Measurements from ENCODE around the gene OR2S2. TPM values are rescaled to one million over a fixed set of nuclear protein-coding genes. Genes with fewer than 3 reads are reported as not detected.

OR2S2 gene
- total RNA-seq, 2 donors from 2014 or later = not detected

- no peak overlapping the region for H3K4me3 Mint-ChIP-seq
Observed at GRCh38 chr9:35978792-35979191, 20.8 kb upstream of the OR2S2 start.

GRCh38 chr9:35976726-35977125 lies 18.8 kb upstream of the OR2S2 start:
- no peak for ATAC-seq (replicated peaks)
- Mint-ChIP-seq H3K27ac (no peak overlapping the region), H3K27me3 (peaks cover 74% of the 10 kb centered on the region), H3K9me3 (peaks cover 15% of the 10 kb centered on the region), H3K4me1 (no peaks in the 10 kb centered on the region), H3K36me3 (ENCODE audit: low read depth) (peaks cover 5% of the 10 kb centered on the region), H3K4me3 (no peak overlapping the region)

More at GRCh38 chr9:35978792-35979191, 20.8 kb upstream of the OR2S2 start:
- no peak for ATAC-seq (replicated peaks)
- Mint-ChIP-seq H3K27ac (no peak overlapping the region), H3K4me1 (no peaks in the 10 kb centered on the region), H3K27me3 (peaks cover 68% of the 10 kb centered on the region), H3K36me3 (ENCODE audit: low read depth) (peaks cover 5% of the 10 kb centered on the region), H3K9me3 (peaks cover 15% of the 10 kb centered on the region)

GRCh38 chr9:35974800-35975199 lies 16.8 kb upstream of the OR2S2 start:
- Mint-ChIP-seq H3K27me3 (peaks cover 67% of the 10 kb centered on the region), H3K9me3 (peaks cover 15% of the 10 kb centered on the region), H3K36me3 (ENCODE audit: low read depth) (peaks cover 5% of the 10 kb centered on the region), H3K4me1 (no peaks in the 10 kb centered on the region), H3K27ac (no peak overlapping the region), H3K4me3 (no peak overlapping the region)
- ATAC-seq (replicated peaks) = no peak

GRCh38 chr9:35972093-35972492 lies 14.1 kb upstream of the OR2S2 start:
- peaks cover 5% of the 10 kb centered on the region for H3K36me3 Mint-ChIP-seq (ENCODE audit: low read depth)
- peak; percentile 38 for ATAC-seq (replicated peaks)
- peaks cover 62% of the 10 kb centered on the region for H3K27me3 Mint-ChIP-seq
- H3K27ac Mint-ChIP-seq = no peak overlapping the region
- peaks cover 15% of the 10 kb centered on the region for H3K9me3 Mint-ChIP-seq
- H3K4me1 Mint-ChIP-seq = no peaks in the 10 kb centered on the region
- H3K4me3 Mint-ChIP-seq = peak overlapping the region; percentile 30

GRCh38 chr9:35967042-35967441 lies 9.1 kb upstream of the OR2S2 start:
- Mint-ChIP-seq H3K27ac (no peak overlapping the region), H3K9me3 (no peaks in the 10 kb centered on the region), H3K4me1 (no peaks in the 10 kb centered on the region), H3K4me3 (no peak overlapping the region), H3K36me3 (ENCODE audit: low read depth) (no peaks in the 10 kb centered on the region), H3K27me3 (peaks cover 20% of the 10 kb centered on the region)
- ATAC-seq (replicated peaks) = no peak

GRCh38 chr9:35966433-35966832 lies 8.5 kb upstream of the OR2S2 start:
- peaks cover 14% of the 10 kb centered on the region for H3K27me3 Mint-ChIP-seq
- no peak overlapping the region for H3K27ac Mint-ChIP-seq
- ATAC-seq (replicated peaks) = no peak
- H3K4me3 Mint-ChIP-seq = no peak overlapping the region
- no peaks in the 10 kb centered on the region for H3K9me3 Mint-ChIP-seq
- H3K36me3 Mint-ChIP-seq (ENCODE audit: low read depth) = no peaks in the 10 kb centered on the region
- no peaks in the 10 kb centered on the region for H3K4me1 Mint-ChIP-seq

GRCh38 chr9:35965011-35965410 lies 7.1 kb upstream of the OR2S2 start:
- peaks cover 10% of the 10 kb centered on the region for H3K27me3 Mint-ChIP-seq

GRCh38 chr9:35962126-35962906 lies 4.4 kb upstream of the OR2S2 start:
- H3K4me3 Mint-ChIP-seq = no peak overlapping the region
- no peak for ATAC-seq (replicated peaks)
- H3K27me3 Mint-ChIP-seq = peaks cover 6% of the 10 kb centered on the region
- H3K4me1 Mint-ChIP-seq = no peaks in the 10 kb centered on the region
- no peaks in the 10 kb centered on the region for H3K9me3 Mint-ChIP-seq
- H3K36me3 Mint-ChIP-seq (ENCODE audit: low read depth) = no peaks in the 10 kb centered on the region
- no peak overlapping the region for H3K27ac Mint-ChIP-seq

More at GRCh38 chr9:35965011-35965410, 7.1 kb upstream of the OR2S2 start:
- H3K9me3 Mint-ChIP-seq = no peaks in the 10 kb centered on the region
- H3K36me3 Mint-ChIP-seq (ENCODE audit: low read depth) = no peaks in the 10 kb centered on the region
- H3K4me1 Mint-ChIP-seq = no peaks in the 10 kb centered on the region
- H3K4me3 Mint-ChIP-seq = no peak overlapping the region
- H3K27ac Mint-ChIP-seq = no peak overlapping the region
- ATAC-seq (replicated peaks) = no peak

GRCh38 chr9:35960039-35960655 lies 2.2 kb upstream of the OR2S2 start:
- Mint-ChIP-seq H3K27me3 (peaks cover 6% of the 10 kb centered on the region), H3K27ac (no peak overlapping the region), H3K4me3 (no peak overlapping the region), H3K4me1 (no peaks in the 10 kb centered on the region), H3K9me3 (no peaks in the 10 kb centered on the region), H3K36me3 (ENCODE audit: low read depth) (no peaks in the 10 kb centered on the region)
- no peak for ATAC-seq (replicated peaks)

GRCh38 chr9:35956651-35957050 lies 1.3 kb downstream of the OR2S2 start:
- no peaks in the 10 kb centered on the region for H3K36me3 Mint-ChIP-seq (ENCODE audit: low read depth)
- H3K27me3 Mint-ChIP-seq = peaks cover 9% of the 10 kb centered on the region
- no peak overlapping the region for H3K27ac Mint-ChIP-seq
- H3K4me1 Mint-ChIP-seq = no peaks in the 10 kb centered on the region
- H3K9me3 Mint-ChIP-seq = no peaks in the 10 kb centered on the region
- no peak for ATAC-seq (replicated peaks)
- H3K4me3 Mint-ChIP-seq = no peak overlapping the region

GRCh38 chr9:35954942-35955546 lies 2.9 kb downstream of the OR2S2 start:
- no peaks in the 10 kb centered on the region for H3K9me3 Mint-ChIP-seq
- H3K4me1 Mint-ChIP-seq = no peaks in the 10 kb centered on the region
- peaks cover 9% of the 10 kb centered on the region for H3K27me3 Mint-ChIP-seq
- no peak overlapping the region for H3K27ac Mint-ChIP-seq
- H3K4me3 Mint-ChIP-seq = no peak overlapping the region
- no peaks in the 10 kb centered on the region for H3K36me3 Mint-ChIP-seq (ENCODE audit: low read depth)
- peak; percentile 71 for ATAC-seq (replicated peaks)

GRCh38 chr9:35952526-35953191 lies 5.3 kb downstream of the OR2S2 start:
- ATAC-seq (replicated peaks) = no peak

GRCh38 chr9:35951736-35952135 lies 6.2 kb downstream of the OR2S2 start:
- peaks cover 3% of the 10 kb centered on the region for H3K27me3 Mint-ChIP-seq
- ATAC-seq (replicated peaks) = no peak
- no peaks in the 10 kb centered on the region for H3K9me3 Mint-ChIP-seq
- no peaks in the 10 kb centered on the region for H3K36me3 Mint-ChIP-seq (ENCODE audit: low read depth)
- H3K27ac Mint-ChIP-seq = no peak overlapping the region
- no peak overlapping the region for H3K4me3 Mint-ChIP-seq
- peaks cover 9% of the 10 kb centered on the region for H3K4me1 Mint-ChIP-seq

More at GRCh38 chr9:35952526-35953191, 5.3 kb downstream of the OR2S2 start:
- no peaks in the 10 kb centered on the region for H3K9me3 Mint-ChIP-seq
- H3K27ac Mint-ChIP-seq = no peak overlapping the region
- H3K36me3 Mint-ChIP-seq (ENCODE audit: low read depth) = no peaks in the 10 kb centered on the region
- peaks cover 9% of the 10 kb centered on the region for H3K4me1 Mint-ChIP-seq
- H3K4me3 Mint-ChIP-seq = no peak overlapping the region
- peaks cover 6% of the 10 kb centered on the region for H3K27me3 Mint-ChIP-seq

GRCh38 chr9:35948901-35949318 lies 9.0 kb downstream of the OR2S2 start:
- Mint-ChIP-seq H3K4me1 (peaks cover 17% of the 10 kb centered on the region), H3K9me3 (no peaks in the 10 kb centered on the region), H3K27ac (peak overlapping the region; percentile 30), H3K4me3 (peak overlapping the region; percentile 34), H3K36me3 (ENCODE audit: low read depth) (no peaks in the 10 kb centered on the region), H3K27me3 (no peaks in the 10 kb centered on the region)
- peak; percentile 12 for ATAC-seq (replicated peaks)

Measured in activated T-helper 17 cell treated with anti-CD3 and anti-CD28 coated beads, Interleukin-2, amount 50 U/mL, for 72 hours (primary cell).